ENCODE measurements around the gene EIF2S1. TPM values are rescaled to one million over a fixed set of nuclear protein-coding genes. Genes with fewer than 3 reads are reported as not detected.
A peak's percentile ranks its signal among the peaks of the same experiment; 100 is the strongest.

EIF2S1 gene
- total RNA-seq, 1 donor from 2014 or later = 193 TPM

GRCh38 chr14:67395876-67396189 lies 35.7 kb downstream of the EIF2S1 start:
- Histone ChIP-seq H2AFZ (replicated peaks) (peak overlapping the region; percentile 50), H3K27ac (no peak overlapping the region), H3F3A (ENCODE audit: low read depth) (no peaks in the 10 kb centered on the region), H3K4me1 (no peaks in the 10 kb centered on the region), H3K4me2 (no peak overlapping the region), H3K9me3 (ENCODE audit: low read depth) (no peaks in the 10 kb centered on the region), H3K36me3 (no peaks in the 10 kb centered on the region), H3K27me3 (no peaks in the 10 kb centered on the region), H3K79me2 (ENCODE audit: low read depth) (no peaks in the 10 kb centered on the region), H3K9ac (no peak overlapping the region), H4K20me1 (ENCODE audit: low read depth) (no peaks in the 10 kb centered on the region), H3K4me3 (no peak overlapping the region)
- no peaks in the 10 kb centered on the region for H3K9me3 Mint-ChIP-seq
- H3K27ac Mint-ChIP-seq = peak overlapping the region; percentile 10
- TF ChIP-seq, protein P1, sequence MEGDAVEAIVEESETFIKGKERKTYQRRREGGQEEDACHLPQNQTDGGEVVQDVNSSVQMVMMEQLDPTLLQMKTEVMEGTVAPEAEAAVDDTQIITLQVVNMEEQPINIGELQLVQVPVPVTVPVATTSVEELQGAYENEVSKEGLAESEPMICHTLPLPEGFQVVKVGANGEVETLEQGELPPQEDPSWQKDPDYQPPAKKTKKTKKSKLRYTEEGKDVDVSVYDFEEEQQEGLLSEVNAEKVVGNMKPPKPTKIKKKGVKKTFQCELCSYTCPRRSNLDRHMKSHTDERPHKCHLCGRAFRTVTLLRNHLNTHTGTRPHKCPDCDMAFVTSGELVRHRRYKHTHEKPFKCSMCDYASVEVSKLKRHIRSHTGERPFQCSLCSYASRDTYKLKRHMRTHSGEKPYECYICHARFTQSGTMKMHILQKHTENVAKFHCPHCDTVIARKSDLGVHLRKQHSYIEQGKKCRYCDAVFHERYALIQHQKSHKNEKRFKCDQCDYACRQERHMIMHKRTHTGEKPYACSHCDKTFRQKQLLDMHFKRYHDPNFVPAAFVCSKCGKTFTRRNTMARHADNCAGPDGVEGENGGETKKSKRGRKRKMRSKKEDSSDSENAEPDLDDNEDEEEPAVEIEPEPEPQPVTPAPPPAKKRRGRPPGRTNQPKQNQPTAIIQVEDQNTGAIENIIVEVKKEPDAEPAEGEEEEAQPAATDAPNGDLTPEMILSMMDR (IDR thresholded peaks at IDR 0.05) = no peak
- TF ChIP-seq EZH2phosphoT487 (IDR thresholded peaks at IDR 0.05) (no peak), EZH2 (IDR thresholded peaks at IDR 0.05) (no peak)
- no peak for DNase-seq (ENCODE audit: low spot score)
- H3K4me1 Mint-ChIP-seq = peaks cover 9% of the 10 kb centered on the region
- H3K4me3 Mint-ChIP-seq = no peak overlapping the region
- peaks cover 11% of the 10 kb centered on the region for H3K27me3 Mint-ChIP-seq (ENCODE audit: insufficient read depth, low read depth)
- no peaks in the 10 kb centered on the region for H3K36me3 Mint-ChIP-seq

DNA sequence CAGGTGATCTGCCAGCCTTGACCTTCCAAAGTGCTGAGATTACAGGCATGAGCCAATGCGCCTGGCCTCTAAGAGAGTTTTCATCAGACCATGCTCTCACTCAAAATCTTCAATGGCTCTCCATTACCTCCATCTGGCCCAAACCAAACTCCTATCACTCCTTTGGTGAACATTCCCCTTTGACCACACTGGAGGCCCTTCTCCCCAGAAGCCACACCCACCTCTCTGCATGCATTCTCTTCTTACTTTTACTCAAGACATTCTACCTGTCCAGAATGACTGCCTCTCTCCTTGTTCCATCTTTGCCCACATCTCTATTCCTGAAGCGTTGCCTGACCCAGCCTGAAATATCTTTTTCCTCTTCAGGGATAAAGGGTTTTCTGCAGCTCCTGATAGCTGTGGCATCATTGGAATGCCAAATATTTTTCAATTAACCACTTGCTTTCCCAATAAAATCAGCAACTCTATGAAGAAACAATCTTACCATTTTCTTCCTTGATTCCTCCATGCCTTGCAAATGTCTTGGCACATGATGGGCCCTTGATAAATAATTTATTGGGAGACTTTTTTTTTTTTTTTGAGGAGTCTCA lies 36.3 kb downstream of the EIF2S1 start:
- Mint-ChIP-seq H3K36me3 (no peaks in the 10 kb centered on the region), H3K4me3 (no peak overlapping the region), H3K4me1 (peaks cover 9% of the 10 kb centered on the region), H3K27ac (no peak overlapping the region), H3K27me3 (ENCODE audit: insufficient read depth, low read depth) (peaks cover 10% of the 10 kb centered on the region), H3K9me3 (no peaks in the 10 kb centered on the region)
- Histone ChIP-seq H3K4me3 (no peak overlapping the region), H3K4me2 (no peak overlapping the region), H3K36me3 (no peaks in the 10 kb centered on the region), H3K9ac (no peak overlapping the region), H3K9me3 (ENCODE audit: low read depth) (no peaks in the 10 kb centered on the region), H2AFZ (replicated peaks) (no peak overlapping the region), H3K4me1 (no peaks in the 10 kb centered on the region), H3K79me2 (ENCODE audit: low read depth) (no peaks in the 10 kb centered on the region), H4K20me1 (ENCODE audit: low read depth) (no peaks in the 10 kb centered on the region), H3K27ac (no peak overlapping the region), H3F3A (ENCODE audit: low read depth) (no peaks in the 10 kb centered on the region), H3K27me3 (no peaks in the 10 kb centered on the region)
- DNase-seq (ENCODE audit: low spot score) = no peak
- TF ChIP-seq EZH2phosphoT487 (IDR thresholded peaks at IDR 0.05) = no peak
- TF ChIP-seq EZH2 (IDR thresholded peaks at IDR 0.05) = no peak
- TF ChIP-seq, protein P1 (IDR thresholded peaks at IDR 0.05) = no peak

GRCh38 chr14:67397536-67397935 lies 37.4 kb downstream of the EIF2S1 start:
- TF ChIP-seq EZH2 (IDR thresholded peaks at IDR 0.05) = no peak
- TF ChIP-seq EZH2phosphoT487 (IDR thresholded peaks at IDR 0.05) = no peak
- TF ChIP-seq, protein P1 (IDR thresholded peaks at IDR 0.05) = no peak
- DNase-seq (ENCODE audit: low spot score) = no peak

More at GRCh38 chr14:67397536-67397935, 37.4 kb downstream of the EIF2S1 start:
- Histone ChIP-seq H3K4me3 (no peak overlapping the region), H4K20me1 (ENCODE audit: low read depth) (no peaks in the 10 kb centered on the region), H2AFZ (replicated peaks) (no peak overlapping the region), H3K4me1 (no peaks in the 10 kb centered on the region), H3K27ac (no peak overlapping the region), H3K27me3 (no peaks in the 10 kb centered on the region), H3K9me3 (ENCODE audit: low read depth) (no peaks in the 10 kb centered on the region), H3F3A (ENCODE audit: low read depth) (no peaks in the 10 kb centered on the region), H3K4me2 (no peak overlapping the region), H3K9ac (no peak overlapping the region), H3K36me3 (no peaks in the 10 kb centered on the region), H3K79me2 (ENCODE audit: low read depth) (no peaks in the 10 kb centered on the region)
- Mint-ChIP-seq H3K27ac (no peak overlapping the region), H3K36me3 (no peaks in the 10 kb centered on the region), H3K27me3 (ENCODE audit: insufficient read depth, low read depth) (peaks cover 10% of the 10 kb centered on the region), H3K9me3 (no peaks in the 10 kb centered on the region), H3K4me1 (peaks cover 9% of the 10 kb centered on the region), H3K4me3 (no peak overlapping the region)
